MM.1S (cell line): ENCODE results near the gene ARSG.

Experiments
- DNase-seq: peaks from one replicate; pipeline ENCODE4 v3.0.0-alpha.2; 2015
- H2AFZ ChIP-seq: fragments of 300-600 bp; sonication (generic); 2 replicates; pipeline ENCODE4 v1.6.0; 2016; ENCODE audit warnings: antibody characterized with exemption, low read length
- H3F3A ChIP-seq: fragments of 300-600 bp; sonication (generic); 2 replicates; pipeline ENCODE4 v1.6.1; 2016; ENCODE audit warnings: mild to moderate bottlenecking, antibody characterized with exemption, low read length, moderate library complexity, mixed read lengths; ENCODE audit not compliant: insufficient read depth
- H3K27ac ChIP-seq: fragments of 300-600 bp; sonication (generic); 2 replicates; pipeline ENCODE4 v1.5.1; 2016; ENCODE audit warnings: mild to moderate bottlenecking, low read length
- H3K27me3 ChIP-seq: fragments of 300-600 bp; sonication (generic); replicated peaks from 2 replicates; pipeline ENCODE4 v1.6.0; 2016; ENCODE audit warnings: low read length; ENCODE audit not compliant: insufficient read depth
- H3K36me3 ChIP-seq: fragments of 300-600 bp; sonication (generic); replicated peaks from 2 replicates; pipeline ENCODE4 v1.6.1; 2016; ENCODE audit warnings: mild to moderate bottlenecking, low read length, mixed read lengths; ENCODE audit not compliant: insufficient read depth
- H3K4me1 ChIP-seq: fragments of 300-600 bp; sonication (generic); 2 replicates; pipeline ENCODE4 v1.6.1; 2016; ENCODE audit warnings: low read length, mixed read lengths
- H3K4me2 ChIP-seq: fragments of 300-600 bp; sonication (generic); 2 replicates; pipeline ENCODE4 v1.6.0; 2016; ENCODE audit warnings: low read depth, low read length
- H3K4me3 ChIP-seq: fragments of 300-600 bp; sonication (generic); 2 replicates; pipeline ENCODE4 v1.5.1; 2016; ENCODE audit warnings: low read length, mixed read lengths
- H3K79me2 ChIP-seq: fragments of 300-600 bp; sonication (generic); 2 replicates; pipeline ENCODE4 v1.6.1; 2016; ENCODE audit warnings: mixed run types, low read length, mixed read lengths
- H3K9ac ChIP-seq: fragments of 300-600 bp; sonication (generic); 2 replicates; pipeline ENCODE4 v1.6.1; 2016; ENCODE audit warnings: low read length, mixed read lengths
- H3K9me2 ChIP-seq: fragments of 300-600 bp; sonication (generic); replicated peaks from 2 replicates; pipeline ENCODE4 v1.6.1; 2016; ENCODE audit warnings: mild to moderate bottlenecking, low read length, mixed read lengths; ENCODE audit not compliant: insufficient read depth
- H3K9me3 ChIP-seq: fragments of 300-600 bp; sonication (generic); replicated peaks from 2 replicates; pipeline ENCODE4 v1.6.1; 2016; ENCODE audit warnings: mild to moderate bottlenecking, low read length, mixed read lengths; ENCODE audit not compliant: insufficient read depth
- H4K20me1 ChIP-seq: fragments of 300-600 bp; sonication (generic); 2 replicates; pipeline ENCODE4 v1.6.1; 2016; ENCODE audit warnings: mild to moderate bottlenecking, low read length, moderate library complexity, mixed read lengths; ENCODE audit not compliant: insufficient read depth
- CTCF ChIP-seq: fragments of 300-600 bp; sonication (generic); IDR thresholded peaks from 2 replicates; pipeline ENCODE4 v1.5.1; 2016; ENCODE audit warnings: antibody characterized with exemption, low read length, mixed read lengths
- EZH2 ChIP-seq: fragments of 300-600 bp; sonication (generic); optimal IDR thresholded peaks from 2 replicates; pipeline ENCODE3; 2017; ENCODE audit warnings: low read depth, mild to moderate bottlenecking, antibody characterized with exemption, low read length, mixed read lengths
- EZH2phosphoT487 ChIP-seq: fragments of 300-600 bp; sonication (generic); IDR thresholded peaks from 2 replicates; pipeline ENCODE4 v1.6.1; 2018; ENCODE audit warnings: antibody characterized with exemption, low read length

Gene ARSG

GRCh38 chr17:68399638-68400403, 108.5 kb downstream of the ARSG start:
- H3K9ac ChIP-seq, result peak overlapping the region; percentile 32; the same call in 1 of the 2 replicates
- no peaks in the 10 kb centered on the region for H3K27me3 ChIP-seq
- peak overlapping the region; percentile 56; the same call in 1 of the 2 replicates for H3K27ac ChIP-seq
- H3K9me2 ChIP-seq, result no peaks in the 10 kb centered on the region
- peak overlapping the region; percentile 24 for H3K4me3 ChIP-seq
- H3K36me3 ChIP-seq, result no peaks in the 10 kb centered on the region
- TF ChIP-seq EZH2 (no peak), EZH2phosphoT487 (no peak), CTCF (no peak)
- H2AFZ ChIP-seq, result 0 out of 2 replicates have a peak overlapping the region, but pooled peaks have one; percentile 21
- H3K4me2 ChIP-seq, result peak overlapping the region; percentile 57
- peaks cover 11% of the 10 kb centered on the region for H3F3A ChIP-seq
- H4K20me1 ChIP-seq, result no peaks in the 10 kb centered on the region
- H3K79me2 ChIP-seq, result no peaks in the 10 kb centered on the region
- peak; percentile 69 for DNase-seq
- no peaks in the 10 kb centered on the region for H3K9me3 ChIP-seq
- H3K4me1 ChIP-seq, result peaks cover 22% of the 10 kb centered on the region

- H4K20me1 ChIP-seq, result no peaks in the 10 kb centered on the region
- no peaks in the 10 kb centered on the region for H3K27me3 ChIP-seq
- DNase-seq, result no peak
- H3K9me3 ChIP-seq, result no peaks in the 10 kb centered on the region
- peak overlapping the region; percentile 57 for H3K4me2 ChIP-seq
- H3K4me3 ChIP-seq, result 0 out of 2 replicates have a peak overlapping the region, but pooled peaks have one; percentile 24
- 0 out of 2 replicates have a peak overlapping the region, but pooled peaks have one; percentile 21 for H2AFZ ChIP-seq
- peak overlapping the region; percentile 56; the same call in 1 of the 2 replicates for H3K27ac ChIP-seq
- no peak for TF ChIP-seq CTCF
- no peak for TF ChIP-seq EZH2phosphoT487
- TF ChIP-seq EZH2, result no peak
- H3K79me2 ChIP-seq, result no peaks in the 10 kb centered on the region
- no peaks in the 10 kb centered on the region for H3K36me3 ChIP-seq
- H3K4me1 ChIP-seq, result peaks cover 22% of the 10 kb centered on the region
- no peaks in the 10 kb centered on the region for H3K9me2 ChIP-seq
- peaks cover 11% of the 10 kb centered on the region for H3F3A ChIP-seq
- no peak overlapping the region; the same call in 1 of the 2 replicates for H3K9ac ChIP-seq
Measured at GRCh38 chr17:68400404-68400735, 109.1 kb downstream of the ARSG start.

- Histone ChIP-seq H3K9me2 (no peaks in the 10 kb centered on the region), H3K4me3 (no peak overlapping the region), H3K79me2 (no peaks in the 10 kb centered on the region), H3K4me1 (peaks cover 22% of the 10 kb centered on the region), H3K27me3 (no peaks in the 10 kb centered on the region), H3K27ac (no peak overlapping the region), H4K20me1 (no peaks in the 10 kb centered on the region), H3K36me3 (no peaks in the 10 kb centered on the region), H2AFZ (no peak overlapping the region), H3K9ac (no peak overlapping the region), H3K4me2 (no peak overlapping the region), H3K9me3 (no peaks in the 10 kb centered on the region), H3F3A (peaks cover 11% of the 10 kb centered on the region)
- no peak for DNase-seq
- no peak for TF ChIP-seq EZH2
- TF ChIP-seq EZH2phosphoT487, result no peak
- TF ChIP-seq CTCF, result no peak
Measured at GRCh38 chr17:68401288-68401687, 110.0 kb downstream of the ARSG start.
